ENCODE measurements around the gene ZNF655. TPM values are rescaled to one million over a fixed set of nuclear protein-coding genes. Genes with fewer than 3 reads are reported as not detected.

The ZNF655 gene
- total and polyA plus RNA-seq, 2 of the 8 experiments (the other 6 are each of a cell fraction or from before 2014, with no cell fraction given), result 27.1 to 37.8 TPM

- ChIA-PET CTCF (ENCODE audit: partially characterized antibody) (interaction anchor here (0.8 to 2.5 kb wide), 3 partner anchors 38 to 55 kb away, joined by 3 to 10 read pairs (median 3); no protein-coding TSS in a partner anchor), POLR2A (ENCODE audit: partially characterized antibody) (no interaction called here)
- H2BK5ac ChIP-seq (ENCODE audit: low read depth, low read length), result no peak overlapping the region
- H3K56ac ChIP-seq (replicated peaks; ENCODE audit: insufficient read length, low read depth, low read length), result no peak overlapping the region
- WGBS, 2 experiments (ENCODE audit: extremely low coverage in 1 of 2, insufficient coverage in 1 of 2, insufficient read length in 1 of 2, insufficient replicate concordance in 2 of 2, low coverage in 1 of 2, low lambda C conversion rate in 2 of 2, missing lambda C conversion rate in 1 of 2), result 89% methylated on average over 7 of the region's 7 CpGs; no CpG with 5 or more reads in 1 of the 2 experiments
- H3K27ac ChIP-seq (ENCODE audit: low read depth, low read length), result no peak overlapping the region
- FAIRE-seq (no peak), DNase-seq (ENCODE audit: low read depth in 1 of 2, low spot score in 2 of 2) (no peak)
- H2BK15ac ChIP-seq (ENCODE audit: low read length), result no peak overlapping the region
- no peak overlapping the region for H4K5ac ChIP-seq (ENCODE audit: insufficient read length, low read depth, low read length)
- H3K9me3 ChIP-seq (ENCODE audit: insufficient read depth in 2 of 2, low read depth in 1 of 2, low read length in 1 of 2), result no peaks in the 10 kb centered on the region
- no peak overlapping the region for H2BK120ac ChIP-seq (replicated peaks; ENCODE audit: low read depth, low read length)
- H4K91ac ChIP-seq (replicated peaks; ENCODE audit: insufficient read length, low read length), result no peak overlapping the region
- no peak overlapping the region for H2BK20ac ChIP-seq (ENCODE audit: low read length)
- no peak overlapping the region for H3K4me2 ChIP-seq (ENCODE audit: insufficient read depth in 1 of 2, low read depth in 2 of 2, low read length in 2 of 2)
- H2AFZ ChIP-seq (ENCODE audit: low read length), result no peak overlapping the region
- H3K14ac ChIP-seq (ENCODE audit: insufficient read length), result no peak overlapping the region
- H3K4me3 ChIP-seq (ENCODE audit: extremely low read depth in 1 of 4, insufficient read depth in 2 of 4, low read depth in 3 of 4, low read length in 4 of 4), result no peak overlapping the region
- no peak overlapping the region for H2AK5ac ChIP-seq (ENCODE audit: low read depth, low read length)
- H3K18ac ChIP-seq (ENCODE audit: extremely low read depth, low read length), result no peak overlapping the region
- H3K23ac ChIP-seq (ENCODE audit: insufficient read length), result no peak overlapping the region
- no peak overlapping the region for H4K8ac ChIP-seq (ENCODE audit: extremely low read depth, insufficient read depth, low read length)
- peaks cover 0 to 12% of the 10 kb centered on the region in 2 experiments for H4K20me1 ChIP-seq (replicated peaks in 1 of 2; ENCODE audit: control insufficient read depth in 1 of 2, insufficient read depth in 2 of 2, low read length in 2 of 2)
- H3K4me1 ChIP-seq (replicated peaks in 1 of 4; ENCODE audit: control insufficient read depth in 3 of 4, insufficient read depth in 4 of 4, low read length in 3 of 4), result peaks cover 0 to 7% (median 0%) of the 10 kb centered on the region in 4 experiments; a peak in 5 of 7 replicates
- H3K79me2 ChIP-seq (ENCODE audit: control insufficient read depth in 1 of 2, insufficient read depth in 2 of 2, low read length in 2 of 2), result peaks cover 5 to 38% of the 10 kb centered on the region in 2 experiments
- TF ChIP-seq SIRT6 (IDR thresholded peaks at IDR 0.05; ENCODE audit: low read length), result no peak
- TF ChIP-seq CHD1 (IDR thresholded peaks at IDR 0.05; ENCODE audit: low read depth, low read length), result no peak
- TF ChIP-seq PHF8 (conservative IDR thresholded peaks at IDR 0.05; ENCODE audit: low read depth, low read length), result no peak
- no peak overlapping the region for H2BK12ac ChIP-seq (ENCODE audit: low read depth, low read length)
- peaks cover 3% of the 10 kb centered on the region for H3K23me2 ChIP-seq (ENCODE audit: low read depth, low read length)
- no peaks in the 10 kb centered on the region for H3K27me3 ChIP-seq (replicated peaks in 1 of 4; ENCODE audit: control insufficient read depth in 3 of 4, extremely low read depth in 1 of 4, insufficient read depth in 3 of 4, low read length in 3 of 4)
- H3K9ac ChIP-seq (replicated peaks in 1 of 4; ENCODE audit: extremely low read depth in 1 of 4, low read depth in 3 of 4, low read length in 3 of 4), result peak overlapping the region in 1 of 4 experiments; percentile 40; a peak in 1 of 7 replicates
- peaks cover 18 to 56% (median 37%) of the 10 kb centered on the region in 4 experiments for H3K36me3 ChIP-seq (ENCODE audit: control insufficient read depth in 2 of 4, insufficient read depth in 4 of 4, low read length in 3 of 4)
- peaks cover 7% of the 10 kb centered on the region for H3K79me1 ChIP-seq (ENCODE audit: low read depth, low read length)
- no peak overlapping the region for H3K4ac ChIP-seq (replicated peaks; ENCODE audit: insufficient read length, low read depth, low read length)
Measured at GRCh38 chr7:99560834-99561736, 2.6 kb downstream of the ZNF655 start.

All from H1 (cell line).